Liver (tissue), 9 donors: Measurements from ENCODE around the gene NOS2. TPM values are rescaled to one million over a fixed set of nuclear protein-coding genes. Genes with fewer than 3 reads are reported as not detected.
"Not testable (repeated sequence)": the region's sequence is repeated elsewhere in the genome, so short reads cannot be mapped to it uniquely, and the experiment has no call there.

Experiments used
- DNase-seq: peaks from one replicate; pipeline ENCODE4 v3.0.0-alpha.2; 2017; ENCODE audit warnings: low spot score
- H3K27ac ChIP-seq, 2 donors: one replicate each; pipeline ENCODE4 v1.7.0; 2013; ENCODE audit warnings: inconsistent platforms in 2 of 2, low read length in 2 of 2, control low read depth in 1 of 2, low read depth in 1 of 2, mild to moderate bottlenecking in 1 of 2
- H3K27me3 ChIP-seq, 4 donors: one replicate each; pipeline versions ENCODE4 v1.6.1 to v1.7.0; 2013; ENCODE audit warnings: low read length in 3 of 4, inconsistent platforms in 1 of 4, mild to moderate bottlenecking in 1 of 4, moderate library complexity in 1 of 4; ENCODE audit not compliant: control insufficient read depth in 4 of 4, insufficient read depth in 4 of 4
- H3K36me3 ChIP-seq, 4 donors: one replicate each; pipeline versions ENCODE4 v1.6.1 to v1.7.0; 2013; ENCODE audit warnings: low read length in 3 of 4, mild to moderate bottlenecking in 3 of 4, low read depth in 1 of 4, moderate library complexity in 1 of 4; ENCODE audit not compliant: control insufficient read depth in 4 of 4, insufficient read depth in 3 of 4
- H3K4me1 ChIP-seq, 4 donors: one replicate each; pipeline versions ENCODE4 v1.6.1 to v1.7.0; 2013; ENCODE audit warnings: low read length in 3 of 4, mild to moderate bottlenecking in 3 of 4, moderate library complexity in 1 of 4; ENCODE audit not compliant: control insufficient read depth in 4 of 4, insufficient read depth in 4 of 4
- H3K4me3 ChIP-seq, 3 donors: one replicate each; pipeline versions ENCODE4 v1.6.1 to v1.7.0; 2013; ENCODE audit warnings: low read length in 3 of 3, control low read depth in 1 of 3, low read depth in 1 of 3, mild to moderate bottlenecking in 1 of 3
- H3K9ac ChIP-seq, 2 donors: one replicate each; pipeline ENCODE4 v1.7.0; 2013; ENCODE audit warnings: low read length in 2 of 2, mild to moderate bottlenecking in 2 of 2, moderate library complexity in 2 of 2, control low read depth in 1 of 2, low read depth in 1 of 2
- H3K9me3 ChIP-seq, 4 donors: one replicate each; pipeline versions ENCODE4 v1.6.1 to v1.7.0; 2013; ENCODE audit warnings: low read length in 3 of 4; ENCODE audit not compliant: control insufficient read depth in 4 of 4
- ATF3 ChIP-seq: IDR thresholded peaks from 2 replicates; pipeline ENCODE4 v1.6.1; 2016; ENCODE audit warnings: antibody characterized with exemption
- CTCF ChIP-seq: fragments of 150-350 bp; IDR thresholded peaks from 2 replicates; pipeline ENCODE4 v1.5.1; 2017; ENCODE audit warnings: improper control_type of control experiment, low read depth, low read length; ENCODE audit not compliant: missing input control
- EGR1 ChIP-seq, 2 donors: IDR thresholded peaks; 2 replicates each; pipeline ENCODE4 v1.6.1; 2016 to 2018; ENCODE audit warnings: antibody characterized with exemption in 2 of 2, low read depth in 2 of 2
- FOXA2 ChIP-seq: IDR thresholded peaks from 2 replicates; pipeline ENCODE4 v1.6.1; 2016; ENCODE audit warnings: antibody characterized with exemption
- GABPA ChIP-seq, 2 donors: IDR thresholded peaks in 1 of 2; conservative IDR thresholded peaks in 1 of 2; 2 replicates each; pipeline ENCODE4 v1.6.1; 2016; ENCODE audit warnings: antibody characterized with exemption in 2 of 2, mild to moderate bottlenecking in 1 of 2, moderate library complexity in 1 of 2
- HNF4G ChIP-seq: IDR thresholded peaks from 2 replicates; pipeline ENCODE4 v1.6.1; 2016; ENCODE audit warnings: antibody characterized with exemption
- MAX ChIP-seq: IDR thresholded peaks from 2 replicates; pipeline ENCODE4 v1.6.1; 2016; ENCODE audit warnings: antibody characterized with exemption
- NR2F2 ChIP-seq: IDR thresholded peaks from 2 replicates; pipeline ENCODE4 v1.6.1; 2016; ENCODE audit warnings: antibody characterized with exemption
- RAD21 ChIP-seq, 2 donors: IDR thresholded peaks; 2 replicates each; pipeline ENCODE4 v1.6.1; 2016; ENCODE audit warnings: antibody characterized with exemption in 2 of 2, mild to moderate bottlenecking in 2 of 2
- REST ChIP-seq: IDR thresholded peaks from 2 replicates; pipeline ENCODE4 v1.6.1; 2016; ENCODE audit warnings: antibody characterized with exemption, mild to moderate bottlenecking
- RXRA ChIP-seq, 2 donors: IDR thresholded peaks; 2 replicates each; pipeline ENCODE4 v1.6.1; 2017 to 2018; ENCODE audit warnings: antibody characterized with exemption in 2 of 2, mild to moderate bottlenecking in 1 of 2
- SP1 ChIP-seq: IDR thresholded peaks from 2 replicates; pipeline ENCODE4 v1.6.1; 2018; ENCODE audit warnings: antibody characterized with exemption, mild to moderate bottlenecking
- TAF1 ChIP-seq: conservative IDR thresholded peaks from 2 replicates; pipeline ENCODE4 v1.6.1; 2016; ENCODE audit warnings: antibody characterized with exemption, mild to moderate bottlenecking
- YY1 ChIP-seq: IDR thresholded peaks from 2 replicates; pipeline ENCODE4 v1.6.1; 2016; ENCODE audit warnings: antibody characterized with exemption, mild to moderate bottlenecking
- ZBTB33 ChIP-seq: IDR thresholded peaks from 2 replicates; pipeline ENCODE4 v1.6.1; 2016; ENCODE audit warnings: antibody characterized with exemption
- WGBS: extraction: QIAGEN DNeasy Blood & Tissue Kit; methylation state at CpG from one replicate; pipeline ENCODE4 v1.1.7; 2013; 5-methylcytosine and 5-hydroxymethylcytosine counted together
- polyA plus RNA-seq, 2 donors: library from polyadenylated mRNA; stranded (reverse) in 1 of 2; unstranded in 1 of 2; fragments of 200-250 nt in 1 of 2; fragments of >200 nt in 1 of 2; fragmentation: Nextera tagmentation in 1 of 2; extraction: Ambion mirVana in 1 of 2; gene quantifications; one replicate each; pipeline versions ENCODE4 v1.2.1 to v1.2.3, GENCODE V29; 2013 to 2015
- total RNA-seq, 2 donors: library from RNA; depleted of rRNA; stranded (reverse); fragments of >200 nt; gene quantifications; one replicate each; pipeline ENCODE4 v1.2.3, GENCODE V29; 2014
- donor health status: healthy.
- donor health status: healthy.
- donor health status: healthy.
- donor health status: healthy.
- donor health status: healthy.

NOS2 gene
- total and polyA plus RNA-seq, 4 donors, result under 0.01 to 0.01 TPM; not detected in 2

- H3K27me3 ChIP-seq, result no peaks in the 10 kb centered on the region
- DNase-seq, result no peak
- H3K4me1 ChIP-seq, result peaks cover 2 to 11% (median 6%) of the 10 kb centered on the region in 4 donors
- H3K4me3 ChIP-seq, result no peak overlapping the region
- TF ChIP-seq TAF1, result no peak
- no peak for TF ChIP-seq HNF4G
- no peak for TF ChIP-seq CTCF
- no peak for TF ChIP-seq MAX
- TF ChIP-seq ZBTB33, result no peak
- TF ChIP-seq RXRA (IDR thresholded peaks at IDR 0.05), result no peak
- no peak for TF ChIP-seq REST
- no peak for TF ChIP-seq ATF3
- no peak for TF ChIP-seq YY1
- TF ChIP-seq NR2F2, result no peak
- TF ChIP-seq RAD21 (IDR thresholded peaks at IDR 0.05), result no peak
- TF ChIP-seq SP1, result no peak
- TF ChIP-seq FOXA2, result no peak
- TF ChIP-seq EGR1 (IDR thresholded peaks at IDR 0.05; ENCODE audit: low read depth in 2 of 2), result no peak
- no peak for TF ChIP-seq GABPA (IDR thresholded peaks at IDR 0.05 in 1 of 2, conservative IDR thresholded peaks at IDR 0.05 in 1 of 2)
- H3K27ac ChIP-seq, result no peak overlapping the region
- H3K9ac ChIP-seq, result no peak overlapping the region
- H3K9me3 ChIP-seq, result no peaks in the 10 kb centered on the region
- 93% methylated on average over 3 of the region's 3 CpGs for WGBS
- H3K36me3 ChIP-seq, result no peaks in the 10 kb centered on the region
Observed at GRCh38 chr17:27848931-27849330, 48.6 kb upstream of the NOS2 start.

- not testable (repeated sequence) for H3K27ac ChIP-seq, H3K4me3 ChIP-seq, DNase-seq, H3K27me3 ChIP-seq, H3K9me3 ChIP-seq, H3K9ac ChIP-seq, H3K36me3 ChIP-seq
- 91% methylated on average over 11 of the region's 11 CpGs for whole genome bisulfite sequencing
- H3K4me1 ChIP-seq, result peaks cover 2 to 11% (median 6%) of the 10 kb centered on the region in 4 donors
Observed at GRCh38 chr17:27846808-27847307, 46.5 kb upstream of the NOS2 start.
